Trophoblast cell (in vitro differentiated cells and primary cell): ENCODE results near the gene NKAIN1.
A peak's percentile ranks its signal among the peaks of the same experiment; 100 is the strongest.

Experiments used
- DNase-seq, 2 donors: peaks; one replicate each; pipeline ENCODE4 v3.0.0-alpha.2; 2016
- H2AFZ ChIP-seq: 2 replicates; pipeline ENCODE4 v1.6.1; 2013; ENCODE audit warnings: low read length, moderate library complexity, mild to moderate bottlenecking; ENCODE audit not compliant: insufficient read depth, poor library complexity
- H2AK5ac ChIP-seq: 2 replicates; pipeline ENCODE4 v1.6.1; 2013; ENCODE audit warnings: mild to moderate bottlenecking, low read length
- H2BK120ac ChIP-seq: 2 replicates; pipeline ENCODE4 v1.6.1; 2013; ENCODE audit warnings: low read length, mild to moderate bottlenecking, moderate library complexity; ENCODE audit not compliant: insufficient read depth, poor library complexity
- H2BK12ac ChIP-seq: 2 replicates; pipeline ENCODE4 v1.6.1; 2013; ENCODE audit warnings: mild to moderate bottlenecking, low read length, moderate library complexity
- H2BK5ac ChIP-seq: 2 replicates; pipeline ENCODE4 v1.6.1; 2013; ENCODE audit warnings: low read length, low read depth, moderate library complexity, mild to moderate bottlenecking; ENCODE audit not compliant: poor library complexity
- H3K14ac ChIP-seq: 2 replicates; pipeline ENCODE4 v1.6.1; 2013; ENCODE audit warnings: mild to moderate bottlenecking, low read length
- H3K18ac ChIP-seq: 2 replicates; pipeline ENCODE4 v1.6.1; 2013; ENCODE audit warnings: mild to moderate bottlenecking, low read length
- H3K23ac ChIP-seq: 2 replicates; pipeline ENCODE4 v1.6.1; 2013; ENCODE audit warnings: low read length
- H3K27ac ChIP-seq: 2 replicates; pipeline ENCODE4 v1.5.1; 2013; ENCODE audit warnings: low read depth, mild to moderate bottlenecking, inconsistent platforms, low read length, moderate library complexity
- H3K27me3 ChIP-seq: 2 replicates; pipeline ENCODE4 v1.6.1; 2013; ENCODE audit warnings: inconsistent platforms, mild to moderate bottlenecking, low read length, moderate library complexity; ENCODE audit not compliant: insufficient read depth
- H3K36me3 ChIP-seq, 2 experiments: 1 replicate in 1 of 2; 2 replicates in 1 of 2; pipeline ENCODE4 v1.6.1; 2013; ENCODE audit warnings: low read length in 2 of 2, mild to moderate bottlenecking in 2 of 2, moderate library complexity in 1 of 2; ENCODE audit not compliant: insufficient read depth in 2 of 2, control insufficient read depth in 1 of 2
- H3K4ac ChIP-seq: 2 replicates; pipeline ENCODE4 v1.6.1; 2013; ENCODE audit warnings: low read depth, mild to moderate bottlenecking, low read length, moderate library complexity
- H3K4me1 ChIP-seq, 2 experiments: 1 replicate in 1 of 2; 2 replicates in 1 of 2; pipeline ENCODE4 v1.6.1; 2013; ENCODE audit warnings: low read length in 2 of 2, mild to moderate bottlenecking in 2 of 2, moderate library complexity in 1 of 2; ENCODE audit not compliant: insufficient read depth in 2 of 2, control insufficient read depth in 1 of 2
- H3K4me2 ChIP-seq: 2 replicates; pipeline ENCODE4 v1.6.1; 2013; ENCODE audit warnings: inconsistent platforms, mild to moderate bottlenecking, low read length, moderate library complexity
- H3K4me3 ChIP-seq: 2 replicates; pipeline ENCODE4 v1.5.1; 2013; ENCODE audit warnings: mild to moderate bottlenecking, low read depth, low read length, inconsistent platforms
- H3K79me1 ChIP-seq: one replicate; pipeline ENCODE4 v1.6.1; 2013; ENCODE audit warnings: low read length
- H3K79me2 ChIP-seq: 2 replicates; pipeline ENCODE4 v1.6.1; 2013; ENCODE audit warnings: low read length, mild to moderate bottlenecking; ENCODE audit not compliant: control insufficient read depth, insufficient read depth, poor library complexity
- H3K9ac ChIP-seq: 2 replicates; pipeline ENCODE4 v1.6.1; 2013; ENCODE audit warnings: mild to moderate bottlenecking, low read length
- H3K9me3 ChIP-seq: 2 replicates; pipeline ENCODE4 v1.6.1; 2013; ENCODE audit warnings: low read depth, mild to moderate bottlenecking, control low read depth, inconsistent platforms, low read length; ENCODE audit not compliant: insufficient read depth
- H4K12ac ChIP-seq: 2 replicates; pipeline ENCODE4 v1.6.1; 2013; ENCODE audit warnings: low read depth, mild to moderate bottlenecking, low read length, moderate library complexity
- H4K8ac ChIP-seq: 2 replicates; pipeline ENCODE4 v1.6.1; 2013; ENCODE audit warnings: low read depth, mild to moderate bottlenecking, low read length, moderate library complexity
- H4K91ac ChIP-seq: one replicate; pipeline ENCODE4 v1.6.1; 2013; ENCODE audit warnings: low read depth, mild to moderate bottlenecking, low read length, moderate library complexity
- WGBS: extraction: QIAGEN DNeasy Blood & Tissue Kit; methylation state at CpG from one replicate; pipeline ENCODE4 v1.1.7; 2013; ENCODE audit warnings: missing lambda C conversion rate; ENCODE audit not compliant: insufficient read length, insufficient coverage; ENCODE audit errors: extremely low coverage; 5-methylcytosine and 5-hydroxymethylcytosine counted together

Gene NKAIN1

DNA sequence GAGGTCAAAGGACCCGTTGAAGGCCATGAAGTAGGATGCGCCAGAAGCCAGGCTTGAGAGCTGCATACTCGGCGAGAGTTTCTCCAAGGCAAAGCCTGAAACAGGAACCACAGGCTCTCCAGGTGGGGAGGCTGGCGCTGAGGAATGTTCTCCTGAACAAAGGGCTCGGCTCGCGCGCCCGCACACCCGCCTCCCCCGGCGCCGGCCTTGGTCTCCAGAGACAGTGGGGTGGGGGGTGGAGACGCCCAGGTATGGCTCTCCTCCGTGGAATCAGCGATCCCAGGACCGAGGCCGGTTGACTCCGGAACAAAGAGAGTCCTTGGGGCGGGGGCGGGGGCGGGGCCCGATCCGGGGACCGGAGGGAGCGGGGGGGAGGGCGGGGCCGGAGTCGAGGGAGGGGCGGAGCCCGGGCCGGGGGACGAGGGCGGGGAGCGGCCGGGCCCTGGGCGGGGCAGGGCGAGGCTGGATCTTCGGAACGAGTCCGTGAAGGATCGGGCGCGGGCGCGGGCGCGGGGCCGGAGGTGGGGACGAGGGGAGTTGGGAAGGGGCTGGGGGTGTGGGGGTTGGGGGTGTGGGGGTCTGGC is 85.0 kb downstream of the NKAIN1 start:
- peak overlapping the region; percentile 23 for H2AFZ ChIP-seq
- peak overlapping the region; percentile 63 for H3K4me3 ChIP-seq
- H3K4me2 ChIP-seq: peak overlapping the region; percentile 67
- H3K9me3 ChIP-seq: no peaks in the 10 kb centered on the region
- H3K9ac ChIP-seq: no peak overlapping the region
- H2BK120ac ChIP-seq: peak overlapping the region; percentile 93
- H3K23ac ChIP-seq: no peak overlapping the region
- H3K27me3 ChIP-seq: no peaks in the 10 kb centered on the region
- WGBS: no CpG with 5 or more reads among the region's 51 CpGs
- H3K27ac ChIP-seq: peak overlapping the region; percentile 99
- peak overlapping the region; percentile 80 for H4K8ac ChIP-seq
- H2BK12ac ChIP-seq: no peak overlapping the region
- peak; percentile 95 for DNase-seq
- peak overlapping the region; percentile 90 for H2AK5ac ChIP-seq
- peak overlapping the region; percentile 96 for H2BK5ac ChIP-seq
- peak overlapping the region; percentile 68 for H3K18ac ChIP-seq
- peak overlapping the region; percentile 52 for H3K4ac ChIP-seq
- peak overlapping the region; percentile 36 for H4K12ac ChIP-seq
- H3K4me1 ChIP-seq: peaks cover 5 to 7% of the 10 kb centered on the region in 2 experiments
- H3K36me3 ChIP-seq: peaks cover 0 to 5% of the 10 kb centered on the region in 2 experiments
- peaks cover 18% of the 10 kb centered on the region for H3K79me1 ChIP-seq
- H4K91ac ChIP-seq: peak overlapping the region; percentile 94
- peaks cover 11% of the 10 kb centered on the region for H3K79me2 ChIP-seq
- H3K14ac ChIP-seq: peak overlapping the region; percentile 89

DNA sequence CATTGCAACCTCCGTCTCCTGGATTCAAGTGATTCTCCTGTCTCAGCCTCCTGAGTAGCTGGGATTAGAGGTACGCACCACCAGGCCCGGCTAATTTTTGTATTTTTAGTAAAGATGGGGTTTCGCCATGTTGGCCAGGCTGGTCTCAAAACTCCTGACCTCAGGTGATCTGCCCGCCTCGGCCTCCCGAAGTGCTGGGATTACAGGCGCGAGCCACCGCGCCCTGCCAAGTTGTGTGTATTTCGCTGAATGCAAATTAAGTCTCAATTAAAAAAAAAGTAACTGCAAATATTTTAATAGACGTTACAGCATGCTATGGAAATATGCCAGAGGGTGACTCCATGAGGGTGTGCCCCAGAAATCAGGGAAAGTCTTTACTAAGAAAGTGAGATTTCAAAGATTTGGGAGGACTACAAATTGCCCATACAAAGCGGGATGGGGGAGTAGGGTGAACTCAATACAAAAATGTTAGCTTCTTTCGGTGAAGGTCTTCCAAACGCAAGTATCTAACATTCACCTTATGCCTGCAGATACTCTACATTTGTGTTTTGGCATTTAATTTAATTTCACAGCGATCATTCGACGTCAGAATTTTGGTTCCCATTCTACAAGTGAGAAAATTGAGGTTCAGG is 85.6 kb downstream of the NKAIN1 start:
- H3K79me1 ChIP-seq: peaks cover 18% of the 10 kb centered on the region
- peak overlapping the region; percentile 64 for H3K14ac ChIP-seq
- peak overlapping the region; percentile 99 for H3K27ac ChIP-seq
- DNase-seq: no peak
- H3K4ac ChIP-seq: peak overlapping the region; percentile 52
- no peak overlapping the region for H3K23ac ChIP-seq
- peak overlapping the region; percentile 93 for H2BK120ac ChIP-seq
- H2AK5ac ChIP-seq: peak overlapping the region; percentile 90
- peak overlapping the region; percentile 80 for H4K8ac ChIP-seq
- no peak overlapping the region for H3K4me3 ChIP-seq
- no CpG with 5 or more reads among the region's 19 CpGs for WGBS
- no peaks in the 10 kb centered on the region for H3K9me3 ChIP-seq
- no peak overlapping the region for H3K9ac ChIP-seq
- H3K4me2 ChIP-seq: peak overlapping the region; percentile 52
- H2AFZ ChIP-seq: peak overlapping the region; percentile 23
- no peaks in the 10 kb centered on the region for H3K27me3 ChIP-seq
- H2BK5ac ChIP-seq: peak overlapping the region; percentile 96
- peaks cover 5 to 7% of the 10 kb centered on the region in 2 experiments for H3K4me1 ChIP-seq
- H3K36me3 ChIP-seq: peaks cover 0 to 5% of the 10 kb centered on the region in 2 experiments
- H4K91ac ChIP-seq: peak overlapping the region; percentile 89
- peak overlapping the region; percentile 36 for H4K12ac ChIP-seq
- H2BK12ac ChIP-seq: peak overlapping the region; percentile 85
- peak overlapping the region; percentile 68 for H3K18ac ChIP-seq
- H3K79me2 ChIP-seq: peaks cover 11% of the 10 kb centered on the region

DNA sequence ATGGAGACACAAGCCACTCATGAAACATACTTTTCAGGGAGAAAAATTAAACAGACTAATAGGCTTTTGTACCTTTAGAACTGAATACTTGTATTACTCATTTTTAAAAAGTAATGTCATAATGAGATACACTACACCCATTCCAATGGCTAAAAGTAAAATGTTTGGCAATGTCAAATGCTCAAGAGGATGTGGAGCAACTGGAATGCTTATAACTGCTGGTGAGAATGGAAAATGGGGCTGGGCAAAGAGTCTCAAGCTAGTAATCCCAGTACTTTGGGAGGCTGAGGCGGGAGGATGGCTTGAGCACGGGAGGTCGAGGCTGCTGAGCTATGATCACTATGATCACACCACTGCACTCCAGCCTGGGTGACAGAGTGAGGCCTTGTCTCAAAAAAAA is 86.3 kb downstream of the NKAIN1 start:
- Histone ChIP-seq H2AFZ (no peak overlapping the region), H3K9ac (no peak overlapping the region), H3K18ac (no peak overlapping the region), H2AK5ac (no peak overlapping the region), H3K4me1 (peaks cover 5 to 7% of the 10 kb centered on the region in 2 experiments), H3K4ac (no peak overlapping the region), H3K9me3 (no peaks in the 10 kb centered on the region), H2BK5ac (no peak overlapping the region), H3K23ac (no peak overlapping the region), H3K79me2 (peaks cover 11% of the 10 kb centered on the region), H2BK120ac (peak overlapping the region; percentile 48), H3K27me3 (no peaks in the 10 kb centered on the region), H2BK12ac (no peak overlapping the region), H3K14ac (no peak overlapping the region), H4K8ac (no peak overlapping the region), H4K91ac (peak overlapping the region; percentile 50), H3K36me3 (peaks cover 0 to 5% of the 10 kb centered on the region in 2 experiments), H3K79me1 (peaks cover 18% of the 10 kb centered on the region), H4K12ac (no peak overlapping the region), H3K27ac (peak overlapping the region; percentile 99), H3K4me2 (no peak overlapping the region), H3K4me3 (no peak overlapping the region)
- peak in 1 of 2 donors; percentile 82 for DNase-seq
- no CpG with 5 or more reads among the region's 3 CpGs for WGBS

GRCh38 chr1:31152181-31152795 is 87.4 kb downstream of the NKAIN1 start:
- Histone ChIP-seq H2AK5ac (no peak overlapping the region), H3K9me3 (no peaks in the 10 kb centered on the region), H3K27me3 (no peaks in the 10 kb centered on the region), H3K4me2 (no peak overlapping the region), H3K23ac (no peak overlapping the region), H3K14ac (no peak overlapping the region), H3K79me2 (peaks cover 11% of the 10 kb centered on the region), H3K4me3 (no peak overlapping the region), H3K18ac (no peak overlapping the region), H3K4ac (no peak overlapping the region), H4K12ac (no peak overlapping the region), H2AFZ (no peak overlapping the region), H3K36me3 (peaks cover 0 to 2% of the 10 kb centered on the region in 2 experiments), H4K8ac (no peak overlapping the region), H2BK12ac (no peak overlapping the region), H2BK120ac (no peak overlapping the region), H3K27ac (peak overlapping the region; percentile 68), H2BK5ac (no peak overlapping the region), H4K91ac (peak overlapping the region; percentile 7), H3K79me1 (peaks cover 18% of the 10 kb centered on the region), H3K4me1 (peaks cover 5 to 7% of the 10 kb centered on the region in 2 experiments), H3K9ac (no peak overlapping the region)
- peak; percentile 87 to 96 for DNase-seq
- no CpG with 5 or more reads among the region's 8 CpGs for WGBS
